Type B pancreatic cell (in vitro differentiated cells): ENCODE results near the gene KCNC3. TPM values are rescaled to one million over a fixed set of nuclear protein-coding genes. Genes with fewer than 3 reads are reported as not detected.
A peak's percentile ranks its signal among the peaks of the same experiment; 100 is the strongest.

ENCODE experiments used
- DNase-seq: peaks from one replicate; pipeline ENCODE4 v3.0.0; 2021; ENCODE audit warnings: mixed read lengths; ENCODE audit not compliant: unreplicated experiment; ENCODE audit errors: extremely low spot score
- H3K27ac Mint-ChIP-seq: 2 replicates; pipeline ENCODE4 v1.8.0; 2021; ENCODE audit warnings: mild to moderate bottlenecking, mixed read lengths
- H3K27me3 Mint-ChIP-seq: 2 replicates; pipeline ENCODE4 v1.8.0; 2021; ENCODE audit warnings: mixed read lengths
- H3K36me3 Mint-ChIP-seq: 2 replicates; pipeline ENCODE4 v1.8.0; 2021; ENCODE audit warnings: mixed read lengths
- H3K4me1 Mint-ChIP-seq: one replicate; pipeline ENCODE4 v1.8.0; 2021; ENCODE audit warnings: mixed read lengths; ENCODE audit not compliant: unreplicated experiment
- H3K4me3 Mint-ChIP-seq: 2 replicates; pipeline ENCODE4 v1.8.0; 2021; ENCODE audit warnings: mild to moderate bottlenecking, mixed read lengths
- H3K9me3 Mint-ChIP-seq: 2 replicates; pipeline ENCODE4 v1.8.0; 2021; ENCODE audit warnings: mixed read lengths
- CTCF ChIP-seq: fragments of 200-600 bp; sonication (generic); conservative IDR thresholded peaks from 2 replicates; pipeline ENCODE4 v1.5.0; 2021; ENCODE audit warnings: antibody characterized with exemption, mild to moderate bottlenecking
- total RNA-seq: library from RNA; stranded (reverse); gene quantifications from 2 replicates; pipeline ENCODE4 v1.2.1, GENCODE V29; 2021; ENCODE audit warnings: low replicate concordance

The KCNC3 gene
- total RNA-seq, 1 donor from 2014 or later: 9.5 TPM

- H3K36me3 Mint-ChIP-seq: peaks cover 5% of the 10 kb centered on the region
- peaks cover 5% of the 10 kb centered on the region for H3K4me1 Mint-ChIP-seq
- H3K27ac Mint-ChIP-seq: peak within 1 kb of the TSS; percentile 100
- H3K4me3 Mint-ChIP-seq: peak within 1 kb of the TSS; percentile 100
- no peak for TF ChIP-seq CTCF
- peak; percentile 92 for DNase-seq
- H3K9me3 Mint-ChIP-seq: no peaks in the 10 kb centered on the region
- H3K27me3 Mint-ChIP-seq: no peaks in the 10 kb centered on the region
Measured at GRCh38 chr19:50376166-50377050, 47.2 kb upstream of the KCNC3 start, which contains the start of gene NR1H2. TSS of gene NR1H2 (plus strand) at chr19:50376457. CDS start at chr19:50377606, 1,149 bp downstream.

GRCh38 chr19:50371914-50372475 is 42.8 kb upstream of the KCNC3 start:
- H3K4me3 Mint-ChIP-seq: no peak overlapping the region
- peaks cover 19% of the 10 kb centered on the region for H3K4me1 Mint-ChIP-seq
- TF ChIP-seq CTCF: no peak
- no peaks in the 10 kb centered on the region for H3K36me3 Mint-ChIP-seq
- no peak overlapping the region for H3K27ac Mint-ChIP-seq
- no peak for DNase-seq
- no peaks in the 10 kb centered on the region for H3K27me3 Mint-ChIP-seq
- H3K9me3 Mint-ChIP-seq: no peaks in the 10 kb centered on the region

GRCh38 chr19:50368649-50369570 is 39.7 kb upstream of the KCNC3 start:
- Mint-ChIP-seq H3K4me1 (peaks cover 14% of the 10 kb centered on the region), H3K27me3 (no peaks in the 10 kb centered on the region), H3K27ac (peak overlapping the region; percentile 90), H3K36me3 (no peaks in the 10 kb centered on the region), H3K9me3 (no peaks in the 10 kb centered on the region), H3K4me3 (peak overlapping the region; percentile 96)
- peak; percentile 84 for DNase-seq
- peak; percentile 91 for TF ChIP-seq CTCF

- peaks cover 14% of the 10 kb centered on the region for H3K4me1 Mint-ChIP-seq
- no peaks in the 10 kb centered on the region for H3K9me3 Mint-ChIP-seq
- H3K4me3 Mint-ChIP-seq: no peak within 1 kb of the TSS
- no peaks in the 10 kb centered on the region for H3K36me3 Mint-ChIP-seq
- no peak for TF ChIP-seq CTCF
- H3K27me3 Mint-ChIP-seq: no peaks in the 10 kb centered on the region
- no peak for DNase-seq
- no peak within 1 kb of the TSS for H3K27ac Mint-ChIP-seq
Measured at GRCh38 chr19:50365434-50366306, 36.5 kb upstream of the KCNC3 start, which contains the start of gene NAPSA. TSS of gene NAPSA (minus strand) at chr19:50365639. CDS start at chr19:50365621, 18 bp downstream.
